Common myeloid progenitor, CD34-positive (primary cell): ENCODE data around the gene STUB1.

Experiments used
- CTCF ChIA-PET: fragments of 350-600 bp; sonication (Branson Sonifier 250); formaldehyde crosslinking; loops from one replicate; lab custom pipeline; 2021; ENCODE audit warnings: antibody characterized with exemption; lab: Charles Lee
- POLR2A ChIA-PET: fragments of 350-600 bp; sonication (Branson Sonifier 250); formaldehyde crosslinking; loops from one replicate; lab custom pipeline; 2021; ENCODE audit warnings: antibody characterized with exemption; lab: Charles Lee
- DNase-seq, 3 donors: peaks; one replicate each; pipeline versions ENCODE4 v3.0.0 to v3.0.0-alpha.2; 2013
- H3K27ac ChIP-seq, 2 experiments: 1 replicate in 1 of 2; 2 replicates in 1 of 2; pipeline ENCODE4 v1.7.0; 2013; ENCODE audit warnings: inconsistent platforms in 2 of 2, low read length in 2 of 2, mild to moderate bottlenecking in 2 of 2, low read depth in 1 of 2, moderate library complexity in 1 of 2; ENCODE audit not compliant: severe bottlenecking in 2 of 2, insufficient read depth in 1 of 2, poor library complexity in 1 of 2
- H3K27me3 ChIP-seq, 5 experiments: replicated peaks in 2 of 5; 1 replicate in 3 of 5; 2 replicates in 2 of 5; pipeline versions ENCODE4 v1.6.1 to v1.7.0; 2013; ENCODE audit warnings: low read length in 4 of 5, mild to moderate bottlenecking in 2 of 5, moderate library complexity in 2 of 5, inconsistent platforms in 1 of 5; ENCODE audit not compliant: insufficient read depth in 5 of 5, control insufficient read depth in 4 of 5
- H3K36me3 ChIP-seq, 4 experiments: 1 replicate in 2 of 4; 2 replicates in 2 of 4; pipeline versions ENCODE4 v1.6.1 to v1.7.0; 2013; ENCODE audit warnings: low read length in 3 of 4, control low read depth in 1 of 4, mild to moderate bottlenecking in 1 of 4; ENCODE audit not compliant: control insufficient read depth in 4 of 4, insufficient read depth in 4 of 4
- H3K4me1 ChIP-seq, 4 experiments: 1 replicate in 3 of 4; 2 replicates in 1 of 4; pipeline versions ENCODE4 v1.6.1 to v1.7.1; 2013; ENCODE audit warnings: low read length in 3 of 4, mild to moderate bottlenecking in 3 of 4, control low read depth in 1 of 4, inconsistent platforms in 1 of 4, moderate library complexity in 1 of 4; ENCODE audit not compliant: control insufficient read depth in 4 of 4, insufficient read depth in 4 of 4; ENCODE audit errors: control extremely low read depth in 1 of 4
- H3K4me3 ChIP-seq, 7 experiments: 1 replicate in 4 of 7; 2 replicates in 3 of 7; pipeline versions ENCODE4 v1.5.1 to v1.7.0; 2013; ENCODE audit warnings: mild to moderate bottlenecking in 7 of 7, low read length in 6 of 7, moderate library complexity in 6 of 7, inconsistent platforms in 2 of 7, low read depth in 2 of 7, control low read depth in 1 of 7; ENCODE audit not compliant: insufficient read depth in 4 of 7, control insufficient read depth in 1 of 7; ENCODE audit errors: extremely low read depth in 1 of 7
- H3K9me3 ChIP-seq, 5 experiments: 1 replicate in 4 of 5; 2 replicates in 1 of 5; pipeline versions ENCODE4 v1.6.1 to v1.7.1; 2013; ENCODE audit warnings: low read length in 4 of 5, mild to moderate bottlenecking in 2 of 5, inconsistent platforms in 1 of 5, low read depth in 1 of 5, moderate library complexity in 1 of 5; ENCODE audit not compliant: control insufficient read depth in 4 of 5, insufficient read depth in 2 of 5; ENCODE audit errors: control extremely low read depth in 1 of 5
- WGBS: methylation state at CpG from one replicate; pipeline ENCODE4 v1.1.5; 2013; ENCODE audit not compliant: insufficient coverage; 5-methylcytosine and 5-hydroxymethylcytosine counted together

STUB1 gene

GRCh38 chr16:658679-659571 is 21.3 kb upstream of the STUB1 start:
- Histone ChIP-seq H3K27me3 (no peaks in the 10 kb centered on the region), H3K36me3 (peaks cover 0 to 49% (median 17%) of the 10 kb centered on the region in 4 experiments), H3K9me3 (no peaks in the 10 kb centered on the region), H3K4me1 (peaks cover 0 to 19% (median 16%) of the 10 kb centered on the region in 4 experiments), H3K4me3 (no peak overlapping the region), H3K27ac (no peak overlapping the region)
- CTCF ChIA-PET, result interaction anchor here (0.7 to 2.7 kb wide), 9 partner anchors 9 to 267 kb away, joined by 3 to 16 read pairs (median 3); partner anchors contain the start of genes METTL26 and WDR90
- POLR2A ChIA-PET, result interaction anchor here (0.6 kb wide), 1 partner anchor 76 kb away, joined by 3 read pairs; no protein-coding TSS in a partner anchor
- no peak for DNase-seq
- WGBS, result 98% methylated on average over 32 of the region's 35 CpGs

- Histone ChIP-seq H3K36me3 (peaks cover 0 to 47% (median 17%) of the 10 kb centered on the region in 4 experiments), H3K27ac (no peak overlapping the region), H3K4me1 (peaks cover 0 to 19% (median 16%) of the 10 kb centered on the region in 4 experiments), H3K27me3 (no peaks in the 10 kb centered on the region), H3K4me3 (no peak overlapping the region), H3K9me3 (no peaks in the 10 kb centered on the region)
- DNase-seq, result no peak
- POLR2A ChIA-PET, result interaction anchor here (1.4 kb wide), 1 partner anchor 9 kb away, joined by 3 read pairs; no protein-coding TSS in a partner anchor
- CTCF ChIA-PET, result interaction anchor here (0.7 to 2.7 kb wide), 13 partner anchors 9 to 268 kb away, joined by 3 to 16 read pairs (median 3); partner anchors contain the start of genes METTL26 and WDR90
- 97% methylated on average over 19 of the region's 20 CpGs for WGBS
Measured at GRCh38 chr16:659618-660017, 20.6 kb upstream of the STUB1 start.

- CTCF ChIA-PET, result interaction anchor here (0.7 to 2.7 kb wide), 14 partner anchors 10 to 268 kb away, joined by 3 to 16 read pairs (median 4); partner anchors contain the start of genes METTL26, RHBDL1 and WDR90
- POLR2A ChIA-PET, result interaction anchor here (1.1 to 1.4 kb wide), 2 partner anchors 9 to 23 kb away, joined by 3 read pairs; no protein-coding TSS in a partner anchor
- H3K27ac ChIP-seq, result no peak overlapping the region
- H3K36me3 ChIP-seq, result peaks cover 0 to 44% (median 17%) of the 10 kb centered on the region in 4 experiments
- peaks cover 0 to 19% (median 16%) of the 10 kb centered on the region in 4 experiments for H3K4me1 ChIP-seq
- peak overlapping the region in 4 of 7 experiments; percentile 15 to 74 (median 56) for H3K4me3 ChIP-seq
- WGBS, result 90% methylated on average over 2 of the region's 6 CpGs
- H3K27me3 ChIP-seq, result no peaks in the 10 kb centered on the region
- no peaks in the 10 kb centered on the region for H3K9me3 ChIP-seq
- DNase-seq, result no peak
Measured at GRCh38 chr16:660132-660458, 20.1 kb upstream of the STUB1 start.

GRCh38 chr16:660459-661183 is 19.6 kb upstream of the STUB1 start:
- Histone ChIP-seq H3K27me3 (no peaks in the 10 kb centered on the region), H3K27ac (peak overlapping the region in 1 of 2 experiments; percentile 1), H3K4me1 (peaks cover 0 to 19% (median 16%) of the 10 kb centered on the region in 4 experiments), H3K4me3 (peak overlapping the region in 4 of 7 experiments; percentile 15 to 74 (median 56)), H3K9me3 (no peaks in the 10 kb centered on the region), H3K36me3 (peaks cover 0 to 38% (median 14%) of the 10 kb centered on the region in 4 experiments)
- ChIA-PET POLR2A (interaction anchor here (1.1 to 1.4 kb wide), 2 partner anchors 10 to 24 kb away, joined by 3 read pairs; no protein-coding TSS in a partner anchor), CTCF (interaction anchor here (0.6 to 2.7 kb wide), 16 partner anchors 10 to 269 kb away, joined by 3 to 16 read pairs (median 4); partner anchors contain the start of genes METTL26, RHBDL1 and WDR90)
- WGBS, result 19% methylated on average over 25 of the region's 43 CpGs
- peak; percentile 83 to 93 (median 90) for DNase-seq

- peak overlapping the region in 2 of 7 experiments; percentile 26 to 42 for H3K4me3 ChIP-seq
- peaks cover 0 to 19% (median 16%) of the 10 kb centered on the region in 4 experiments for H3K4me1 ChIP-seq
- ChIA-PET CTCF (interaction anchor here (0.6 to 1.7 kb wide), 10 partner anchors 10 to 86 kb away, joined by 3 to 6 read pairs (median 4); partner anchors contain the start of gene RHBDL1), POLR2A (interaction anchor here (1.1 to 1.4 kb wide), 2 partner anchors 11 to 25 kb away, joined by 3 read pairs; no protein-coding TSS in a partner anchor)
- H3K27me3 ChIP-seq, result no peaks in the 10 kb centered on the region
- H3K36me3 ChIP-seq, result peaks cover 0 to 36% (median 14%) of the 10 kb centered on the region in 4 experiments
- H3K27ac ChIP-seq, result peak overlapping the region in 1 of 2 experiments; percentile 1
- no peak for DNase-seq
- WGBS, result 81% methylated on average over 28 of the region's 35 CpGs
- no peaks in the 10 kb centered on the region for H3K9me3 ChIP-seq
Measured at GRCh38 chr16:661184-661821, 18.9 kb upstream of the STUB1 start.

DNA sequence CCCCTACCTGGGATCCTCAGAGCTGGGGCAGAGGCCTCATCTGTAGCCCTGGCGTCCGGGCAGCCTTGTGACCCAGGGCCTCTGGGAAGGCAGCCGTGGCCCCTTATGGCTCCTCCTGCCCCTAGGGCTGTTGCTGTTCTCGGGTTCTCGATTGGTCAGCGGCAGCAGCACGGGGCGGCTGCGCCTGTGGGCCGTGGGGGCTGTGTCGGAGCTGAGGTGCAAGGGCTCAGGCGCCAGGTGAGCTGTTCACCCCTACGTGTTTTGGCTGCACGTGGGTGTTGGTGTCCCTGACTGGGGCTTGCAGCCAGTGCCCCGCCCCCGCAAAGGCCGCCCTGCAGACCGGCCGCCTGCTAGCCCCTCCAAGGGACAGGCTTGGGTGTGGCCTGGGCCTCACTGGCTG is 18.1 kb upstream of the STUB1 start:
- H3K27ac ChIP-seq, result no peak overlapping the region
- H3K9me3 ChIP-seq, result no peaks in the 10 kb centered on the region
- ChIA-PET POLR2A (no interaction called here), CTCF (interaction anchor here (0.8 to 1.7 kb wide), 7 partner anchors 9 to 87 kb away, joined by 3 to 5 read pairs (median 4); no protein-coding TSS in a partner anchor)
- no peaks in the 10 kb centered on the region for H3K27me3 ChIP-seq
- no peak for DNase-seq
- H3K36me3 ChIP-seq, result peaks cover 0 to 39% (median 12%) of the 10 kb centered on the region in 4 experiments
- no peak overlapping the region for H3K4me3 ChIP-seq
- WGBS, result over 99% methylated on average over 19 of the region's 19 CpGs
- peaks cover 0 to 19% (median 16%) of the 10 kb centered on the region in 4 experiments for H3K4me1 ChIP-seq
